Testis (tissue), 2 donors: ENCODE data around the gene SLC16A14.

ENCODE experiments used
- CTCF ChIP-seq, 3 experiments: fragments of 450-650 bp in 2 of 3; fragments of 200-600 bp in 1 of 3; sonication (generic) in 1 of 3; IDR thresholded peaks; one replicate each; pipeline ENCODE4 v1.5.1; 2016 to 2019; ENCODE audit warnings: antibody characterized with exemption in 3 of 3, mild to moderate bottlenecking in 2 of 3, moderate library complexity in 1 of 3
- POLR2A ChIP-seq: fragments of 450-650 bp; IDR thresholded peaks from one replicate; pipeline ENCODE4 v1.6.1; 2017; ENCODE audit warnings: antibody characterized with exemption, mild to moderate bottlenecking, moderate library complexity

GRCh38 chr2:230068651-230069055 lies at the start of gene SLC16A14:
- peak in 2 of 3 experiments; percentile 18 to 31 for TF ChIP-seq CTCF (IDR thresholded peaks at IDR 0.05)
- TF ChIP-seq POLR2A, result no peak
